DOHH2 (cell line): ENCODE results near the gene ITGB8.

Source experiments
- EZH2phosphoT487 ChIP-seq: fragments of 200-600 bp; sonication (generic); IDR thresholded peaks from 2 replicates; pipeline ENCODE4 v1.6.1; 2017; ENCODE audit warnings: borderline replicate concordance, mild to moderate bottlenecking, antibody characterized with exemption, low read length, moderate library complexity, mixed read lengths
- TF ChIP-seq, protein P1 (sequence below): fragments of 200-600 bp; sonication (generic); IDR thresholded peaks from one replicate; pipeline ENCODE4 v1.5.1; 2014; ENCODE audit warnings: antibody characterized with exemption, mild to moderate bottlenecking, low read depth, low read length; ENCODE audit not compliant: poor library complexity, severe bottlenecking

DNA sequence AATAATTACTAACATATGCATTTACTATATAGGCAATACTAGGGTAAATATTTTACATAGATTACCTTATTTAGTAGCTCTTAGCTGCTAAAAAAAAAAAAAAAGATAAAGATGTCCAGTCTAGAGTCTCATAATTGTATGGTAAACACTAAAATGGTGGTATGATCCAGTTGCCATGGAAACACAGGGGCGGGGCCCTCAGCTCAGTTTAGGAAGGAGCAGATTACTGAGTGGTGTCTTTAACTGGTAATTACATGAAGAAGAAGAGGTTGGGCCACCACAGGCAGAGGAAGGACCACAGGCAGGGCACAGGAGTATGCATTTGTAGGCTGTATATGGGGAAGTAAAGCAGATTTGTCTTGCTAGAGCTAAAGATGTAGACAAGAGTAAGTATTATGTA lies 43.7 kb downstream of the ITGB8 start:
- TF ChIP-seq, protein P1, sequence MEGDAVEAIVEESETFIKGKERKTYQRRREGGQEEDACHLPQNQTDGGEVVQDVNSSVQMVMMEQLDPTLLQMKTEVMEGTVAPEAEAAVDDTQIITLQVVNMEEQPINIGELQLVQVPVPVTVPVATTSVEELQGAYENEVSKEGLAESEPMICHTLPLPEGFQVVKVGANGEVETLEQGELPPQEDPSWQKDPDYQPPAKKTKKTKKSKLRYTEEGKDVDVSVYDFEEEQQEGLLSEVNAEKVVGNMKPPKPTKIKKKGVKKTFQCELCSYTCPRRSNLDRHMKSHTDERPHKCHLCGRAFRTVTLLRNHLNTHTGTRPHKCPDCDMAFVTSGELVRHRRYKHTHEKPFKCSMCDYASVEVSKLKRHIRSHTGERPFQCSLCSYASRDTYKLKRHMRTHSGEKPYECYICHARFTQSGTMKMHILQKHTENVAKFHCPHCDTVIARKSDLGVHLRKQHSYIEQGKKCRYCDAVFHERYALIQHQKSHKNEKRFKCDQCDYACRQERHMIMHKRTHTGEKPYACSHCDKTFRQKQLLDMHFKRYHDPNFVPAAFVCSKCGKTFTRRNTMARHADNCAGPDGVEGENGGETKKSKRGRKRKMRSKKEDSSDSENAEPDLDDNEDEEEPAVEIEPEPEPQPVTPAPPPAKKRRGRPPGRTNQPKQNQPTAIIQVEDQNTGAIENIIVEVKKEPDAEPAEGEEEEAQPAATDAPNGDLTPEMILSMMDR = no peak
- no peak for TF ChIP-seq EZH2phosphoT487
